Measurements from ENCODE around the gene SPSB2. TPM values are rescaled to one million over a fixed set of nuclear protein-coding genes. Genes with fewer than 3 reads are reported as not detected.

Gene SPSB2
- polyA plus RNA-seq, 1 donor from 2014 or later: 12.8 TPM

DNA sequence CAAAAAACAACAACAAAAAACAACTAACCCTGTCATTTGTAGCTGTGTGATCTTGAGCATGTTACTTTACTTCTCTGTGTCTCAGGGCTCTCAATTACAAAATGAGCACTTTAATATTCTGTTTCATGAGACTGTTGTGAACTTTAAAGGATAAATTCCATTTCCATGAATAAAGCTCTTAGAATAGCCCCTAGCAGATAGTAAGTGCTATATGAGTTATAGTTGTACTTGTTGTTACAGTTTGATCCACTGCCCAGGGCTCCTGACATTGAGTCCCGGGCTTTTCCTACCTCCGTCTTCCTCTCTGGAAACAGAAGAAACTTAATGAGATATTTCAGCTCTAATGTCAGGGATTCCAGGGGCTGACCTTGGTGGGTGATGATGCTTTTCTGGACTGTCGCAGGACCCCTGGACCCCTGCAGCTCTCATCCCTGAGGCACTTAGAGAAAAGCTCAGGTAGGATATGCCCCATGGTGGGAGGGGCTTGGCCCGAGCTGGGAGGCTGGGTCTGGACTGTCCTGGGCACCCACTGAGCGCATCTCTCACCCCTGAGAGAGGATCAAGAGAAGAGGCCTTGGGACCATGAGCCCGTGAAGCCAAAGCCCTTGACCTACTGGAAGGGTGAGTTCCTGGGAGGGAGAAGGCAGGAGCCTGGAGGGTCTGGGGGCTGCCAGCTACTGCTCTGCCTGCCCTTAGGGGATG lies 39.8 kb downstream of the SPSB2 start:
- no peak overlapping the region for H3K9ac ChIP-seq (ENCODE audit: low read length)
- H2AFZ ChIP-seq (ENCODE audit: low read depth, low read length): no peak overlapping the region
- TF ChIP-seq EP300 (conservative IDR thresholded peaks at IDR 0.05; ENCODE audit: poor library complexity, severe bottlenecking) (no peak), TAF1 (IDR thresholded peaks at IDR 0.05; ENCODE audit: low read depth) (no peak), POLR2AphosphoS5 (IDR thresholded peaks at IDR 0.05) (no peak), MXI1 (conservative IDR thresholded peaks at IDR 0.05; ENCODE audit: poor library complexity, severe bottlenecking) (no peak), RAD21 (conservative IDR thresholded peaks at IDR 0.05) (no peak)
- no peaks in the 10 kb centered on the region for H3K9me2 ChIP-seq (ENCODE audit: insufficient read depth, low read length)
- H3K27me3 ChIP-seq (ENCODE audit: insufficient read depth, low read depth, low read length): no peaks in the 10 kb centered on the region
- H3K79me2 ChIP-seq (replicated peaks; ENCODE audit: insufficient read depth, low read length): peaks cover 17% of the 10 kb centered on the region
- H3K9me3 ChIP-seq (ENCODE audit: low read length): no peaks in the 10 kb centered on the region
- no peaks in the 10 kb centered on the region for H3K36me3 ChIP-seq (ENCODE audit: insufficient read depth, low read length)
- H3K4me3 ChIP-seq (ENCODE audit: low read length): no peak overlapping the region
- no peaks in the 10 kb centered on the region for H3F3A ChIP-seq (ENCODE audit: insufficient read depth, low read length, poor library complexity, severe bottlenecking)
- H3K27ac ChIP-seq (ENCODE audit: low read length): no peak overlapping the region
- H3K4me2 ChIP-seq (ENCODE audit: low read length): no peak overlapping the region
- H4K20me1 ChIP-seq (ENCODE audit: insufficient read depth): no peaks in the 10 kb centered on the region

DNA sequence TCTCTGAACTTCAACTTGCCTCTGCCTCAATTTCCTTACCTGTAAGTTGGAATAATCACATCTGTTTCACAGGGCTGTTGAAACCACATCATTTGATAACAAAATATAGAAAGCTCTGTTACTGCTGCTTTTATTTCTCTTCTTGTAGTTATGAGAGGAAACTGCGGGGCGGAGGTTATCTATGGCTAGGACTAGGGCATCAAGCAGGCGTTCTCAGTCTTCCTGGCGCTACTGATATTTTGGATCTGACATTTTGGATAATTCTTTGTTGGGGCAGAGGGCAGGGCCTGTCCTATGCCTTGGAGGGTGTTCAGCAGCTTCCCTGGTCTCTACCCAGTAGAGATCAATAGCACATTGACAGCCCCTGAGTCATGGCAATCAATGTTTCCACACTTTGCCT lies 41.0 kb downstream of the SPSB2 start:
- Histone ChIP-seq H3F3A (ENCODE audit: insufficient read depth, low read length, poor library complexity, severe bottlenecking) (peaks cover 4% of the 10 kb centered on the region), H3K79me2 (replicated peaks; ENCODE audit: insufficient read depth, low read length) (peaks cover 17% of the 10 kb centered on the region), H3K4me2 (ENCODE audit: low read length) (no peak overlapping the region), H3K27ac (ENCODE audit: low read length) (no peak overlapping the region), H2AFZ (ENCODE audit: low read depth, low read length) (no peak overlapping the region), H4K20me1 (ENCODE audit: insufficient read depth) (no peaks in the 10 kb centered on the region), H3K9me3 (ENCODE audit: low read length) (no peaks in the 10 kb centered on the region), H3K36me3 (ENCODE audit: insufficient read depth, low read length) (no peaks in the 10 kb centered on the region), H3K9me2 (ENCODE audit: insufficient read depth, low read length) (no peaks in the 10 kb centered on the region), H3K9ac (ENCODE audit: low read length) (no peak overlapping the region), H3K4me3 (ENCODE audit: low read length) (no peak overlapping the region), H3K27me3 (ENCODE audit: insufficient read depth, low read depth, low read length) (no peaks in the 10 kb centered on the region)
- no peak for TF ChIP-seq RAD21 (conservative IDR thresholded peaks at IDR 0.05)

DNA sequence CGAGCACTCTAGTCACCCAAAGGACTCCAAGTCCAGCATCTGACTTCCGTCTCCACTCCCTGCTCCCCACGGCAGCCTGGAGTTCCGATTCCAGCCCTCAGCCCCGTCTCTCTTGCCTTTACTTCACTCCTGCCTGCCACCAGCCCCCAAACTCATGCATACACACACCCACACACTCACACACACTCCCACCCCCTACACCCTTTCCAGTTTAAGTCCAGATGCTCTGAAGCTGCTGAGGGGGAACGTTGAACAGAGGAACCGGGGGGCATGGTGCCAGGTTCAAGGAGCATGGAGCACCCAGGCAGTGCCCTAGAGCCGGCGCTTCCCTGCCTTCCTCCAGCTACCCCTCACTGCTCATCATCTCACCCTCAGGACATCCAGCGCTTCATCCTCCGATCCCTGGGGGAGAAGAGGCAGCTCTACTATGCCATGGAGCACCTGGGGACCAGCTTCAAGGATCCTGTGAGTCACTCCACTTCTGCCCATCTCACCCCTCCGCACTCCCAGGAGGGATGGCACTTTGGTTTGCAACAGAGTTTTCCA lies 41.6 kb downstream of the SPSB2 start:
- H4K20me1 ChIP-seq (ENCODE audit: insufficient read depth): no peaks in the 10 kb centered on the region
- H3K9me3 ChIP-seq (ENCODE audit: low read length): no peaks in the 10 kb centered on the region
- H3K27ac ChIP-seq (ENCODE audit: low read length): no peak overlapping the region
- TF ChIP-seq, protein P1, sequence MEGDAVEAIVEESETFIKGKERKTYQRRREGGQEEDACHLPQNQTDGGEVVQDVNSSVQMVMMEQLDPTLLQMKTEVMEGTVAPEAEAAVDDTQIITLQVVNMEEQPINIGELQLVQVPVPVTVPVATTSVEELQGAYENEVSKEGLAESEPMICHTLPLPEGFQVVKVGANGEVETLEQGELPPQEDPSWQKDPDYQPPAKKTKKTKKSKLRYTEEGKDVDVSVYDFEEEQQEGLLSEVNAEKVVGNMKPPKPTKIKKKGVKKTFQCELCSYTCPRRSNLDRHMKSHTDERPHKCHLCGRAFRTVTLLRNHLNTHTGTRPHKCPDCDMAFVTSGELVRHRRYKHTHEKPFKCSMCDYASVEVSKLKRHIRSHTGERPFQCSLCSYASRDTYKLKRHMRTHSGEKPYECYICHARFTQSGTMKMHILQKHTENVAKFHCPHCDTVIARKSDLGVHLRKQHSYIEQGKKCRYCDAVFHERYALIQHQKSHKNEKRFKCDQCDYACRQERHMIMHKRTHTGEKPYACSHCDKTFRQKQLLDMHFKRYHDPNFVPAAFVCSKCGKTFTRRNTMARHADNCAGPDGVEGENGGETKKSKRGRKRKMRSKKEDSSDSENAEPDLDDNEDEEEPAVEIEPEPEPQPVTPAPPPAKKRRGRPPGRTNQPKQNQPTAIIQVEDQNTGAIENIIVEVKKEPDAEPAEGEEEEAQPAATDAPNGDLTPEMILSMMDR (IDR thresholded peaks at IDR 0.05; ENCODE audit: poor library complexity, severe bottlenecking): no peak
- TF ChIP-seq SMC3 (conservative IDR thresholded peaks at IDR 0.05; ENCODE audit: poor library complexity) (no peak), TAF1 (IDR thresholded peaks at IDR 0.05; ENCODE audit: low read depth) (no peak), EP300 (conservative IDR thresholded peaks at IDR 0.05; ENCODE audit: poor library complexity, severe bottlenecking) (no peak), EZH2 (IDR thresholded peaks at IDR 0.05; ENCODE audit: borderline replicate concordance, insufficient read depth, low read length, poor library complexity, severe bottlenecking) (no peak)
- TF ChIP-seq, protein P2, sequence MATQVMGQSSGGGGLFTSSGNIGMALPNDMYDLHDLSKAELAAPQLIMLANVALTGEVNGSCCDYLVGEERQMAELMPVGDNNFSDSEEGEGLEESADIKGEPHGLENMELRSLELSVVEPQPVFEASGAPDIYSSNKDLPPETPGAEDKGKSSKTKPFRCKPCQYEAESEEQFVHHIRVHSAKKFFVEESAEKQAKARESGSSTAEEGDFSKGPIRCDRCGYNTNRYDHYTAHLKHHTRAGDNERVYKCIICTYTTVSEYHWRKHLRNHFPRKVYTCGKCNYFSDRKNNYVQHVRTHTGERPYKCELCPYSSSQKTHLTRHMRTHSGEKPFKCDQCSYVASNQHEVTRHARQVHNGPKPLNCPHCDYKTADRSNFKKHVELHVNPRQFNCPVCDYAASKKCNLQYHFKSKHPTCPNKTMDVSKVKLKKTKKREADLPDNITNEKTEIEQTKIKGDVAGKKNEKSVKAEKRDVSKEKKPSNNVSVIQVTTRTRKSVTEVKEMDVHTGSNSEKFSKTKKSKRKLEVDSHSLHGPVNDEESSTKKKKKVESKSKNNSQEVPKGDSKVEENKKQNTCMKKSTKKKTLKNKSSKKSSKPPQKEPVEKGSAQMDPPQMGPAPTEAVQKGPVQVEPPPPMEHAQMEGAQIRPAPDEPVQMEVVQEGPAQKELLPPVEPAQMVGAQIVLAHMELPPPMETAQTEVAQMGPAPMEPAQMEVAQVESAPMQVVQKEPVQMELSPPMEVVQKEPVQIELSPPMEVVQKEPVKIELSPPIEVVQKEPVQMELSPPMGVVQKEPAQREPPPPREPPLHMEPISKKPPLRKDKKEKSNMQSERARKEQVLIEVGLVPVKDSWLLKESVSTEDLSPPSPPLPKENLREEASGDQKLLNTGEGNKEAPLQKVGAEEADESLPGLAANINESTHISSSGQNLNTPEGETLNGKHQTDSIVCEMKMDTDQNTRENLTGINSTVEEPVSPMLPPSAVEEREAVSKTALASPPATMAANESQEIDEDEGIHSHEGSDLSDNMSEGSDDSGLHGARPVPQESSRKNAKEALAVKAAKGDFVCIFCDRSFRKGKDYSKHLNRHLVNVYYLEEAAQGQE (IDR thresholded peaks at IDR 0.05; ENCODE audit: borderline replicate concordance): no peak
- H2AFZ ChIP-seq (ENCODE audit: low read depth, low read length): no peak overlapping the region
- no peak overlapping the region for H3K9ac ChIP-seq (ENCODE audit: low read length)
- no peak overlapping the region for H3K4me3 ChIP-seq (ENCODE audit: low read length)
- H3K27me3 ChIP-seq (ENCODE audit: insufficient read depth, low read depth, low read length): no peaks in the 10 kb centered on the region
- H3F3A ChIP-seq (ENCODE audit: insufficient read depth, low read length, poor library complexity, severe bottlenecking): peaks cover 5% of the 10 kb centered on the region
- no peaks in the 10 kb centered on the region for H3K36me3 ChIP-seq (ENCODE audit: insufficient read depth, low read length)
- peaks cover 17% of the 10 kb centered on the region for H3K79me2 ChIP-seq (replicated peaks; ENCODE audit: insufficient read depth, low read length)
- no peaks in the 10 kb centered on the region for H3K9me2 ChIP-seq (ENCODE audit: insufficient read depth, low read length)
- no peak overlapping the region for H3K4me2 ChIP-seq (ENCODE audit: low read length)
